ENCODE results near the gene PARD3B. TPM values are rescaled to one million over a fixed set of nuclear protein-coding genes. Genes with fewer than 3 reads are reported as not detected.

The PARD3B gene
- total RNA-seq, 1 donor from 2014 or later = 18.4 TPM

- no peak overlapping the region for H3K4me3 Mint-ChIP-seq
- H3K27me3 Mint-ChIP-seq (ENCODE audit: low read depth) = no peaks in the 10 kb centered on the region
- peaks cover 5% of the 10 kb centered on the region for H3K9me3 Mint-ChIP-seq
- no peak overlapping the region for H3K27ac Mint-ChIP-seq (ENCODE audit: unreplicated experiment)
- H3K36me3 Mint-ChIP-seq (ENCODE audit: low read depth) = peaks cover 2% of the 10 kb centered on the region
- TF ChIP-seq, protein P1, sequence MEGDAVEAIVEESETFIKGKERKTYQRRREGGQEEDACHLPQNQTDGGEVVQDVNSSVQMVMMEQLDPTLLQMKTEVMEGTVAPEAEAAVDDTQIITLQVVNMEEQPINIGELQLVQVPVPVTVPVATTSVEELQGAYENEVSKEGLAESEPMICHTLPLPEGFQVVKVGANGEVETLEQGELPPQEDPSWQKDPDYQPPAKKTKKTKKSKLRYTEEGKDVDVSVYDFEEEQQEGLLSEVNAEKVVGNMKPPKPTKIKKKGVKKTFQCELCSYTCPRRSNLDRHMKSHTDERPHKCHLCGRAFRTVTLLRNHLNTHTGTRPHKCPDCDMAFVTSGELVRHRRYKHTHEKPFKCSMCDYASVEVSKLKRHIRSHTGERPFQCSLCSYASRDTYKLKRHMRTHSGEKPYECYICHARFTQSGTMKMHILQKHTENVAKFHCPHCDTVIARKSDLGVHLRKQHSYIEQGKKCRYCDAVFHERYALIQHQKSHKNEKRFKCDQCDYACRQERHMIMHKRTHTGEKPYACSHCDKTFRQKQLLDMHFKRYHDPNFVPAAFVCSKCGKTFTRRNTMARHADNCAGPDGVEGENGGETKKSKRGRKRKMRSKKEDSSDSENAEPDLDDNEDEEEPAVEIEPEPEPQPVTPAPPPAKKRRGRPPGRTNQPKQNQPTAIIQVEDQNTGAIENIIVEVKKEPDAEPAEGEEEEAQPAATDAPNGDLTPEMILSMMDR (conservative IDR thresholded peaks at IDR 0.05) = no peak
- no peak for DNase-seq (ENCODE audit: low read depth, low spot score)
- H3K4me1 Mint-ChIP-seq = no peaks in the 10 kb centered on the region
Observed at GRCh38 chr2:204751472-204751871, 206.2 kb downstream of the PARD3B start.

GRCh38 chr2:204753841-204754240 is 208.6 kb downstream of the PARD3B start:
- H3K4me1 Mint-ChIP-seq = no peaks in the 10 kb centered on the region
- TF ChIP-seq, protein P1 (conservative IDR thresholded peaks at IDR 0.05) = no peak
- H3K27ac Mint-ChIP-seq (ENCODE audit: unreplicated experiment) = no peak overlapping the region
- H3K36me3 Mint-ChIP-seq (ENCODE audit: low read depth) = no peaks in the 10 kb centered on the region
- H3K4me3 Mint-ChIP-seq = no peak overlapping the region
- DNase-seq (ENCODE audit: low read depth, low spot score) = no peak
- no peaks in the 10 kb centered on the region for H3K27me3 Mint-ChIP-seq (ENCODE audit: low read depth)
- no peaks in the 10 kb centered on the region for H3K9me3 Mint-ChIP-seq

DNA sequence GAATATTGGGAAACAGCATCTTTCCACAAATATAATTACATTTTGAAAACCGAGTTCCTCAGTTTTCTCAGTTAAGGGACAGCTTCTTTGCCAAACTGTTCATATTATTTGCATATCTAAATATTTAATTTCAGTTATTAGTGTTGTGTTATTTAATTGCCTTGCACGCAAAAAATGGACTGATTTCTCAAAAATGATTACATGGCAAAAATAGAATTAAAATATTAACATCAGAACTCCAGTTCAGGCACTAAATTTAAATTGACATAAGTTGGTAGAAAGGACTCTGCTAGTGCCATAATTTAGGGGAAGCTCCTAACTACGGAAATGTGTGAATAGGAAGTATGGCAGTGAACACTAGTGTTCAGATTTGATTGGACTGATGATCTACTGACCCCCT is 209.6 kb downstream of the PARD3B start:
- no peaks in the 10 kb centered on the region for H3K9me3 Mint-ChIP-seq
- no peak overlapping the region for H3K27ac Mint-ChIP-seq (ENCODE audit: unreplicated experiment)
- no peak for DNase-seq (ENCODE audit: low read depth, low spot score)
- no peaks in the 10 kb centered on the region for H3K36me3 Mint-ChIP-seq (ENCODE audit: low read depth)
- no peaks in the 10 kb centered on the region for H3K4me1 Mint-ChIP-seq
- TF ChIP-seq, protein P1 (conservative IDR thresholded peaks at IDR 0.05) = no peak
- H3K4me3 Mint-ChIP-seq = no peak overlapping the region
- H3K27me3 Mint-ChIP-seq (ENCODE audit: low read depth) = no peaks in the 10 kb centered on the region

- Mint-ChIP-seq H3K27me3 (ENCODE audit: low read depth) (no peaks in the 10 kb centered on the region), H3K36me3 (ENCODE audit: low read depth) (peaks cover 20% of the 10 kb centered on the region), H3K9me3 (peaks cover 4% of the 10 kb centered on the region), H3K4me3 (no peak overlapping the region), H3K27ac (ENCODE audit: unreplicated experiment) (no peak overlapping the region), H3K4me1 (no peaks in the 10 kb centered on the region)
- no peak for DNase-seq (ENCODE audit: low read depth, low spot score)
- TF ChIP-seq, protein P1 (conservative IDR thresholded peaks at IDR 0.05) = no peak
Observed at GRCh38 chr2:204763974-204764703, 218.9 kb downstream of the PARD3B start.

- TF ChIP-seq, protein P1 (conservative IDR thresholded peaks at IDR 0.05) = no peak
- Mint-ChIP-seq H3K36me3 (ENCODE audit: low read depth) (peaks cover 2% of the 10 kb centered on the region), H3K27me3 (ENCODE audit: low read depth) (no peaks in the 10 kb centered on the region), H3K4me3 (no peak overlapping the region), H3K4me1 (no peaks in the 10 kb centered on the region), H3K27ac (ENCODE audit: unreplicated experiment) (no peak overlapping the region), H3K9me3 (no peaks in the 10 kb centered on the region)
- DNase-seq (ENCODE audit: low read depth, low spot score) = no peak
Observed at GRCh38 chr2:204770735-204771134, 225.5 kb downstream of the PARD3B start.

All from neural crest cell (in vitro differentiated cells).